Mesendoderm (in vitro differentiated cells): Measurements from ENCODE around the gene STEEP1. TPM values are rescaled to one million over a fixed set of nuclear protein-coding genes. Genes with fewer than 3 reads are reported as not detected.

Experiments
- DNase-seq: peaks from one replicate; pipeline ENCODE4 v3.0.0; 2013
- H2AK5ac ChIP-seq: 2 replicates; pipeline ENCODE4 v1.6.1; 2013; ENCODE audit warnings: low read length, inconsistent platforms
- H2BK120ac ChIP-seq: 2 replicates; pipeline ENCODE4 v1.6.1; 2013; ENCODE audit warnings: low read depth, mild to moderate bottlenecking, low read length, moderate library complexity, mixed read lengths
- H2BK15ac ChIP-seq: replicated peaks from 2 replicates; pipeline ENCODE4 v1.6.1; 2013; ENCODE audit warnings: low read depth, mild to moderate bottlenecking, moderate library complexity
- H2BK5ac ChIP-seq: 2 replicates; pipeline ENCODE4 v1.6.1; 2013; ENCODE audit warnings: low read length, inconsistent platforms
- H3K18ac ChIP-seq: 2 replicates; pipeline ENCODE4 v1.6.1; 2013; ENCODE audit warnings: mild to moderate bottlenecking, low read length, mixed read lengths
- H3K23ac ChIP-seq: one replicate; pipeline ENCODE4 v1.6.1; 2013; ENCODE audit warnings: low read length
- H3K27ac ChIP-seq: 2 replicates; pipeline ENCODE4 v1.5.1; 2013; ENCODE audit warnings: low read depth, mild to moderate bottlenecking, inconsistent platforms, low read length, moderate library complexity
- H3K27me3 ChIP-seq: 2 replicates; pipeline ENCODE4 v1.6.1; 2013; ENCODE audit warnings: low read length, control low read depth, mild to moderate bottlenecking, inconsistent platforms; ENCODE audit not compliant: insufficient read depth, poor library complexity
- H3K36me3 ChIP-seq: 2 replicates; pipeline ENCODE4 v1.6.1; 2013; ENCODE audit warnings: low read length, inconsistent platforms; ENCODE audit not compliant: control insufficient read depth, insufficient read depth
- H3K4ac ChIP-seq: one replicate; pipeline ENCODE4 v1.6.1; 2013; ENCODE audit warnings: low read depth, mild to moderate bottlenecking, low read length, moderate library complexity
- H3K4me1 ChIP-seq: 2 replicates; pipeline ENCODE4 v1.6.1; 2013; ENCODE audit warnings: low read depth, low read length, inconsistent platforms; ENCODE audit not compliant: control insufficient read depth
- H3K4me2 ChIP-seq: 2 replicates; pipeline ENCODE4 v1.6.1; 2013; ENCODE audit warnings: low read length
- H3K4me3 ChIP-seq: 2 replicates; pipeline ENCODE4 v1.5.1; 2013; ENCODE audit warnings: mild to moderate bottlenecking, low read length
- H3K56ac ChIP-seq: one replicate; pipeline ENCODE4 v1.6.1; 2013; ENCODE audit warnings: low read length
- H3K79me1 ChIP-seq: 2 replicates; pipeline ENCODE4 v1.6.1; 2013; ENCODE audit warnings: low read length, inconsistent platforms
- H3K79me2 ChIP-seq: 2 replicates; pipeline ENCODE4 v1.6.1; 2013; ENCODE audit warnings: mild to moderate bottlenecking, low read length; ENCODE audit not compliant: control insufficient read depth, insufficient read depth
- H3K9ac ChIP-seq: 2 replicates; pipeline ENCODE4 v1.6.1; 2013; ENCODE audit warnings: low read length, inconsistent platforms
- H4K5ac ChIP-seq: one replicate; pipeline ENCODE4 v1.6.1; 2013; ENCODE audit warnings: low read length
- H4K8ac ChIP-seq: one replicate; pipeline ENCODE4 v1.6.1; 2013; ENCODE audit warnings: low read depth, mild to moderate bottlenecking, control low read depth, low read length, moderate library complexity
- WGBS: extraction: QIAGEN DNeasy Blood & Tissue Kit; methylation state at CpG from one replicate; pipeline ENCODE4 v1.1.7; 2013; ENCODE audit warnings: low lambda C conversion rate, missing lambda C conversion rate; ENCODE audit not compliant: insufficient coverage; ENCODE audit errors: extremely low coverage; 5-methylcytosine and 5-hydroxymethylcytosine counted together
- polyA plus RNA-seq, 2 experiments: library from polyadenylated mRNA; stranded (reverse); fragments of 200-250 nt; gene quantifications; one replicate each; pipeline ENCODE4 v1.2.3, GENCODE V29; 2013

Gene STEEP1
- 28.0 TPM for polyA plus RNA-seq (2013, experiment 1 of 2)
- polyA plus RNA-seq (2013, experiment 2 of 2), result 30.2 TPM

GRCh38 chrX:119565107-119565663 lies at the start of gene STEEP1:
STEEP1 (minus strand) TSS chrX:119565409; CDS start chrX:119565355, 54 bp downstream.
- H3K36me3 ChIP-seq, result no peaks in the 10 kb centered on the region
- no peak within 1 kb of the TSS for H3K27ac ChIP-seq
- WGBS, result no CpG with 5 or more reads among the region's 27 CpGs
- H3K4me3 ChIP-seq, result peak within 1 kb of the TSS; percentile 59
- no peak within 1 kb of the TSS for H4K8ac ChIP-seq
- H2BK120ac ChIP-seq, result no peak within 1 kb of the TSS
- no peaks in the 10 kb centered on the region for H3K4me1 ChIP-seq
- peak; percentile 96 for DNase-seq
- H2BK5ac ChIP-seq, result no peak within 1 kb of the TSS
- no peak within 1 kb of the TSS for H2AK5ac ChIP-seq
- peak within 1 kb of the TSS; percentile 49 for H3K56ac ChIP-seq
- no peak within 1 kb of the TSS for H3K18ac ChIP-seq
- H3K23ac ChIP-seq, result no peak within 1 kb of the TSS
- peaks cover 3% of the 10 kb centered on the region for H3K79me2 ChIP-seq
- H3K27me3 ChIP-seq, result no peaks in the 10 kb centered on the region
- H3K4ac ChIP-seq, result no peak within 1 kb of the TSS
- no peak within 1 kb of the TSS for H4K5ac ChIP-seq
- no peaks in the 10 kb centered on the region for H3K79me1 ChIP-seq
- peak within 1 kb of the TSS; percentile 61 for H3K9ac ChIP-seq
- no peak within 1 kb of the TSS for H2BK15ac ChIP-seq
- H3K4me2 ChIP-seq, result peak within 1 kb of the TSS; percentile 34

GRCh38 chrX:119614776-119615175 lies 49.6 kb upstream of the STEEP1 start:
- H2BK120ac ChIP-seq, result no peak overlapping the region
- no peak overlapping the region for H3K4ac ChIP-seq
- no CpG with 5 or more reads among the region's 13 CpGs for WGBS

DNA sequence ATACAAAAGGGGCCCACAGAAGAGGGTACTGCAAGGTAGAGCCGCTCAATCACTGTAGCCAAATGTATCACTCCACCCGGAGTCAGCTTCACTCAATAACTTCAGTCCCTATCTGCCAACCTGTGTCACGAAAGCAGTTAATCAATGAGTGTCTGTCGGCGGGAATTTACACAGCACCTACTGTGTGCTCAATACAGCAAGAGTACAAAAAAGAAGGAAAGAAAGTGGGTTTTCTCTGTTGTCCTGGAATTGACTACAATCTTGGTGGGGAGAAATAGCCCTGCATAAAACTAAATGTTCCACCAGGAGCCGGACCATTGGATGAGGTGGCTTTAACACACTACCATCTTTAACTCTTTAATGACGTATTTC lies 41.8 kb upstream of the STEEP1 start:
- Histone ChIP-seq H4K8ac (no peak overlapping the region), H3K4me2 (no peak overlapping the region), H3K9ac (peak overlapping the region; percentile 51), H3K79me1 (no peaks in the 10 kb centered on the region), H4K5ac (no peak overlapping the region), H3K18ac (no peak overlapping the region), H3K79me2 (peaks cover 6% of the 10 kb centered on the region), H3K56ac (peak overlapping the region; percentile 68), H3K23ac (no peak overlapping the region), H2BK5ac (no peak overlapping the region), H2BK15ac (no peak overlapping the region), H3K4me3 (no peak overlapping the region), H2AK5ac (no peak overlapping the region), H3K27me3 (no peaks in the 10 kb centered on the region), H2BK120ac (no peak overlapping the region), H3K4ac (no peak overlapping the region), H3K4me1 (no peaks in the 10 kb centered on the region), H3K36me3 (no peaks in the 10 kb centered on the region), H3K27ac (no peak overlapping the region)
- no peak for DNase-seq
- WGBS, result no CpG with 5 or more reads among the region's 7 CpGs

More at GRCh38 chrX:119614776-119615175, 49.6 kb upstream of the STEEP1 start:
- H3K4me3 ChIP-seq, result no peak overlapping the region
- no peak overlapping the region for H2AK5ac ChIP-seq
- no peak overlapping the region for H3K56ac ChIP-seq
- H2BK5ac ChIP-seq, result no peak overlapping the region
- no peak overlapping the region for H3K4me2 ChIP-seq
- H3K36me3 ChIP-seq, result no peaks in the 10 kb centered on the region
- H2BK15ac ChIP-seq, result no peak overlapping the region
- no peak overlapping the region for H3K23ac ChIP-seq
- no peak overlapping the region for H3K27ac ChIP-seq
- no peak overlapping the region for H4K5ac ChIP-seq
- no peak for DNase-seq
- H3K18ac ChIP-seq, result no peak overlapping the region
- no peaks in the 10 kb centered on the region for H3K79me2 ChIP-seq
- H3K4me1 ChIP-seq, result no peaks in the 10 kb centered on the region
- no peak overlapping the region for H3K9ac ChIP-seq
- no peaks in the 10 kb centered on the region for H3K79me1 ChIP-seq
- no peak overlapping the region for H4K8ac ChIP-seq
- no peaks in the 10 kb centered on the region for H3K27me3 ChIP-seq

DNA sequence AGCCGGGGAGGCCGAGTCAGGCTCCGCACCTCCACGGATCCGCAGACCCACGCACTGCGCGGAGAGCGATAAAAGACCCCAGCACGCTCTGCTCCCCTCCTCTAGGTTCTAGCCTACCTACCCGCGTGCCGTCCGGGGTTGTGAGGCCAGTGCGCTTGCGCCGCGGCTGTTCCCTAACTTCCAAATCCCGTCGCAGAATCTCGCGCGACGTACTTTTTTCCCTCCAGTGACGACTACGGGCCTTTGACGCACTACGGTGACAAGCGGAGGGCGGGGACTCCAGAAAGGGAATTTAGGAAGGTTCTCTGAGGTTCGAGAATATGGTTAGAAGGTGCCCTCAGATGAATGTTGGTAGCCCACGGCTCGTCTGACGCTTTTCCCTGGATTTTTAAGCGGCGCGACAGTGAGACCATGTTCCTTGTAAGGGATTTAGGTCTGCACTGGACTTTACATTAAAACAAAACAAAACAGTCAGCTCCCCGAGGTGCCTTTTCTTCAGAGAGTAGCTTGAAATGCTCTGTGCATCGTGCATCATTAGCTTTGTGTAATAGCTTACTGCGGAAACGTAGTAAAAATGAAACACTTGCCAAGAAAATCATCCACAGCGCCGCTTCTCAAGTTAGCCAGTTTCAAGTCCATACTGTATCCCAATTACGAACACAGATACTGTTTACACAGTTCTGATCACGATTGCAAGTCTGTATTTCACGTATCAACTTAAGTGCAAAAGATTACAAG lies 41.2 kb upstream of the STEEP1 start, which contains the start of gene NKRF:
Gene NKRF, minus strand, starts transcription at position 145 of the 738 bp plus-strand sequence.
- Histone ChIP-seq H3K18ac (peak within 1 kb of the TSS; percentile 96), H2BK120ac (no peak within 1 kb of the TSS), H3K4me1 (no peaks in the 10 kb centered on the region), H3K56ac (peak within 1 kb of the TSS; percentile 96), H3K27me3 (no peaks in the 10 kb centered on the region), H3K79me1 (no peaks in the 10 kb centered on the region), H2BK5ac (no peak within 1 kb of the TSS), H3K9ac (peak within 1 kb of the TSS; percentile 96), H3K27ac (no peak within 1 kb of the TSS), H4K5ac (no peak within 1 kb of the TSS), H3K4ac (peak within 1 kb of the TSS; percentile 85), H2AK5ac (no peak within 1 kb of the TSS), H3K4me3 (peak within 1 kb of the TSS; percentile 66), H3K23ac (no peak within 1 kb of the TSS), H3K4me2 (peak within 1 kb of the TSS; percentile 49), H4K8ac (no peak within 1 kb of the TSS), H3K79me2 (peaks cover 6% of the 10 kb centered on the region), H3K36me3 (no peaks in the 10 kb centered on the region), H2BK15ac (no peak within 1 kb of the TSS)
- no CpG with 5 or more reads among the region's 46 CpGs for WGBS
- peak; percentile 93 for DNase-seq

DNA sequence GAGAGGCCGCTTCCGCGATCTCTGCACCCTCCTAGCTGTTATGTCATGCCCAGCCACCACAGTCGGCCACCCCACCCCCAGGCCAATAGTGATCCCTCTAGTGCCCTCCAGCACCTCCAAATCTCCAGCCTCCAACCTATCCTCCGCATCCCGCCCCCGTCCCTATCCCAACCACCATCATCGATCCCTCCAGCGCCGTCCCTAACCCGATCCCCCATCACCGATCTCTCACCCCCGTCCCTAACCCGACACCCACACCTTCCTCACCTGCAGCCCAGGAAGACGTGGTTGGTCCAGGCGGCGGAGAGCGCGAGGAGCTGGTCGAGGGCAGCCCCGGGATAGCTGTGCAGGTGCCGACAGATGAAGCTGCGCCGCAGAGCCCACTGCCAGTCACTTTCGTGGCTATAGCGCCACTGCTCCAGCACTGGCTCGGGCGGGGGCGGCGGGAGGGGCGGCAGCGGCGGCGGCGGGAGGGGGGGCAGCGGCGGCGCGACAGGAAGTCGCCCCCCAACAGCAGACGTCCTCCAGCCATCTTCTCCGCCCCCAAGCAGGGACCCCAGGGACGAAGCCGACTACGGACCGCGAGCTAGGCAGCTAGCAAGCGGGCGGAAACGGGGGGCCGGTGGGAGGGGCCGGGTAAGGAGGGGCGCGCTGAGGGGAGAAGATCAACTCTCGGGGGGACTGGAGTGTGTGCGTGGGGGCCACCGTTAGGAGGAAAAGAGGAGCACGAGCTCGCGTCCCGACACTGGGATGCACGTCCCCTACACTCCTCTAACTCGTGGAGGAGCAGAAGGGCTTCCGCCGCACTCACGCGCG lies 40.5 kb upstream of the STEEP1 start:
- no peak overlapping the region for H2AK5ac ChIP-seq
- no peak overlapping the region for H2BK5ac ChIP-seq
- H3K36me3 ChIP-seq, result no peaks in the 10 kb centered on the region
- no peak overlapping the region for H3K27ac ChIP-seq
- H3K18ac ChIP-seq, result peak overlapping the region; percentile 77
- H2BK120ac ChIP-seq, result no peak overlapping the region
- no peaks in the 10 kb centered on the region for H3K4me1 ChIP-seq
- peak overlapping the region; percentile 96 for H3K56ac ChIP-seq
- H3K79me2 ChIP-seq, result peaks cover 6% of the 10 kb centered on the region
- peak overlapping the region; percentile 49 for H3K4me2 ChIP-seq
- no peaks in the 10 kb centered on the region for H3K27me3 ChIP-seq
- peak; percentile 19 for DNase-seq
- H2BK15ac ChIP-seq, result no peak overlapping the region
- peak overlapping the region; percentile 66 for H3K4me3 ChIP-seq
- H4K8ac ChIP-seq, result no peak overlapping the region
- no CpG with 5 or more reads among the region's 68 CpGs for WGBS
- no peak overlapping the region for H4K5ac ChIP-seq
- H3K79me1 ChIP-seq, result no peaks in the 10 kb centered on the region
- H3K4ac ChIP-seq, result peak overlapping the region; percentile 85
- no peak overlapping the region for H3K23ac ChIP-seq
- H3K9ac ChIP-seq, result peak overlapping the region; percentile 96
